K562 (cell line): ENCODE measurements around the gene BAIAP2.

Source experiments
- ARNT ChIP-seq, 2 experiments: fragments of 450-650 bp; IDR thresholded peaks; 2 replicates each; pipeline ENCODE4 v1.6.1; 2016; ENCODE audit warnings: mild to moderate bottlenecking in 1 of 2
- CBX2 ChIP-seq: fragments of 200-600 bp; sonication (generic); IDR thresholded peaks from one replicate; pipeline ENCODE4 v1.6.1; 2012; ENCODE audit warnings: mild to moderate bottlenecking, low read length, inconsistent platforms; ENCODE audit not compliant: insufficient read depth, poor library complexity, severe bottlenecking
- JUND ChIP-seq, 2 experiments: IDR thresholded peaks; 2 replicates in 1 of 2; 3 replicates in 1 of 2; pipeline ENCODE4 v1.6.1; 2011; ENCODE audit warnings: borderline replicate concordance in 2 of 2, low read depth in 2 of 2, low read length in 2 of 2, improper control_type of control experiment in 1 of 2, missing biosample characterization in 1 of 2, missing genetic modification characterization in 1 of 2, missing genetic modification reagents in 1 of 2
- MAX ChIP-seq: sonication (generic); formaldehyde crosslinking; IDR thresholded peaks from 2 replicates; pipeline ENCODE4 v1.9.0; 2022; ENCODE audit warnings: mild to moderate bottlenecking, missing genetic modification reagents
- NBN ChIP-seq: fragments of 450-650 bp; IDR thresholded peaks from 2 replicates; pipeline ENCODE4 v1.6.1; 2016; ENCODE audit warnings: low read depth, mild to moderate bottlenecking
- POLR2A ChIP-seq: fragments of 450-650 bp; conservative IDR thresholded peaks from 2 replicates; pipeline ENCODE4 v1.6.1; 2016
- SRSF7 ChIP-seq: fragments of 200-400 bp; formaldehyde crosslinking; optimal IDR thresholded peaks from 2 replicates; pipeline ENCODE3; 2017; ENCODE audit warnings: mild to moderate bottlenecking, low read depth, low read length
- TARDBP ChIP-seq: fragments of 450-650 bp; IDR thresholded peaks from 2 replicates; pipeline ENCODE4 v1.6.1; 2016
- ZNF277 ChIP-seq: fragments of 250-450 bp; sonication (Bioruptor Pico); IDR thresholded peaks from 2 replicates; pipeline ENCODE4 v1.8.0; 2022; ENCODE audit warnings: inconsistent platforms, mild to moderate bottlenecking, moderate library complexity, borderline replicate concordance
- ZNF445 ChIP-seq: fragments of 250-450 bp; sonication (Bioruptor Pico); IDR thresholded peaks from 2 replicates; pipeline ENCODE4 v1.4.0; 2020; ENCODE audit warnings: low read depth, mild to moderate bottlenecking, moderate library complexity

- TF ChIP-seq MAX (CRISPR knock-in tag) (no peak), JUND (IDR thresholded peaks at IDR 0.05; ENCODE audit: borderline replicate concordance, low read depth, low read length) (no peak), JUND (tag; IDR thresholded peaks at IDR 0.05; ENCODE audit: borderline replicate concordance, low read depth, low read length) (no peak), POLR2A (no peak), CBX2 (no peak), NBN (no peak), ZNF277 (no peak), ZNF445 (CRISPR knock-in tag) (no peak), ARNT (IDR thresholded peaks at IDR 0.05) (no peak), SRSF7 (no peak), TARDBP (no peak)
Observed at GRCh38 chr17:81076141-81076679, 41.3 kb downstream of the BAIAP2 start.
